Keratinocyte (primary cell): Measurements from ENCODE around the gene TMEM266. TPM values are rescaled to one million over a fixed set of nuclear protein-coding genes. Genes with fewer than 3 reads are reported as not detected.

Source experiments
- DNase-seq: peaks from one replicate; pipeline ENCODE4 v3.0.0-alpha.2; 2011; ENCODE audit warnings: low read depth, missing footprints, low spot score
- FAIRE-seq: peaks from 2 replicates; lab custom pipeline; 2011; peaks lifted over from hg19 to GRCh38; lab: Jason Lieb, UNC
- H2AFZ ChIP-seq: 2 replicates; pipeline ENCODE4 v1.6.0; 2012; ENCODE audit warnings: low read length, control low read depth, inconsistent platforms; ENCODE audit not compliant: control insufficient read depth
- H3K27ac ChIP-seq: 2 replicates; pipeline ENCODE4 v1.5.1; 2011; ENCODE audit warnings: low read length; ENCODE audit not compliant: control insufficient read depth, insufficient read depth
- H3K27me3 ChIP-seq: 3 replicates; pipeline ENCODE4 v1.6.0; 2011; ENCODE audit warnings: low read length; ENCODE audit not compliant: control insufficient read depth, insufficient read depth; ENCODE audit errors: extremely low read depth
- H3K36me3 ChIP-seq, 2 experiments: 2 replicates in 1 of 2; 3 replicates in 1 of 2; pipeline ENCODE4 v1.5.1; 2011; ENCODE audit warnings: low read length in 2 of 2, mild to moderate bottlenecking in 1 of 2; ENCODE audit not compliant: control insufficient read depth in 2 of 2, insufficient read depth in 2 of 2; ENCODE audit errors: extremely low read depth in 1 of 2
- H3K4me1 ChIP-seq: 3 replicates; pipeline ENCODE4 v1.5.1; 2011; ENCODE audit warnings: low read length; ENCODE audit not compliant: control insufficient read depth, insufficient read depth; ENCODE audit errors: extremely low read depth
- H3K4me2 ChIP-seq: 3 replicates; pipeline ENCODE4 v1.6.0; 2011; ENCODE audit warnings: low read depth, low read length; ENCODE audit not compliant: control insufficient read depth, insufficient read depth; ENCODE audit errors: extremely low read depth
- H3K4me3 ChIP-seq, 3 experiments: fragments of 200-600 bp in 1 of 3; sonication (generic) in 1 of 3; 2 replicates in 2 of 3; 3 replicates in 1 of 3; pipeline ENCODE4 v1.5.1; 2011 to 2016; ENCODE audit warnings: low read length in 3 of 3, mild to moderate bottlenecking in 3 of 3, control low read depth in 2 of 3, inconsistent platforms in 1 of 3, low read depth in 1 of 3, mixed read lengths in 1 of 3, mixed run types in 1 of 3, moderate library complexity in 1 of 3; ENCODE audit not compliant: control insufficient read depth in 2 of 3, insufficient read depth in 2 of 3; ENCODE audit errors: extremely low read depth in 1 of 3
- H3K79me2 ChIP-seq: 2 replicates; pipeline ENCODE4 v1.6.0; 2012; ENCODE audit warnings: low read length; ENCODE audit not compliant: control insufficient read depth, insufficient read depth
- H3K9ac ChIP-seq: 3 replicates; pipeline ENCODE4 v1.6.0; 2011; ENCODE audit warnings: low read length; ENCODE audit not compliant: control insufficient read depth, insufficient read depth; ENCODE audit errors: extremely low read depth
- H3K9me1 ChIP-seq: 3 replicates; pipeline ENCODE4 v1.6.0; 2011; ENCODE audit warnings: low read length; ENCODE audit not compliant: control insufficient read depth, insufficient read depth; ENCODE audit errors: extremely low read depth
- H3K9me3 ChIP-seq: 2 replicates; pipeline ENCODE4 v1.5.1; 2012; ENCODE audit warnings: low read depth, low read length; ENCODE audit not compliant: control insufficient read depth
- H4K20me1 ChIP-seq: 3 replicates; pipeline ENCODE4 v1.6.0; 2011; ENCODE audit warnings: low read length; ENCODE audit not compliant: control insufficient read depth, insufficient read depth; ENCODE audit errors: extremely low read depth
- CTCF ChIP-seq, 3 experiments: IDR thresholded peaks in 1 of 3; conservative IDR thresholded peaks in 1 of 3; optimal IDR thresholded peaks in 1 of 3; 2 replicates in 2 of 3; 3 replicates in 1 of 3; pipeline versions ENCODE3 to v1.5.1; 2011; ENCODE audit warnings: low read length in 3 of 3, mild to moderate bottlenecking in 3 of 3, moderate library complexity in 2 of 3, control low read depth in 1 of 3, inconsistent platforms in 1 of 3; ENCODE audit not compliant: insufficient read depth in 2 of 3; ENCODE audit errors: extremely low read depth in 1 of 3
- EZH2 ChIP-seq: IDR thresholded peaks from one replicate; pipeline ENCODE4 v1.6.1; 2012; ENCODE audit warnings: inconsistent platforms, mild to moderate bottlenecking, low read length, moderate library complexity
- dilution Hi-C: fragments of 300-500 bp; cut with MboI; formaldehyde crosslinking; loops from one replicate; pipeline ENCODE4 v1.7.0; 2020; ENCODE audit warnings: low sequenced_read_pairs; ENCODE audit not compliant: extremely low pct_ligation_motif_present
- polyA plus RNA-seq, 5 experiments: library from polyadenylated mRNA; depleted of rRNA in 3 of 5; stranded (reverse) in 3 of 5; stranded (forward) in 1 of 5; unstranded in 1 of 5; fragments of >200 nt; gene quantifications; 1 replicate in 1 of 5; 2 replicates in 3 of 5; 3 replicates in 1 of 5; pipeline versions ENCODE4 v1.2.1 to v1.2.3, GENCODE V29; 2011 to 2012; ENCODE audit warnings: missing spikeins in 2 of 5, low read depth in 1 of 5, low replicate concordance in 1 of 5

TMEM266 gene
- polyA plus RNA-seq, 1 donor (not counting 4 experiments of a cell fraction or from before 2014, with no cell fraction given), result 0.03 TPM

GRCh38 chr15:76192715-76193114, 132.9 kb downstream of the TMEM266 start:
- Histone ChIP-seq H3K4me3 (no peak overlapping the region), H4K20me1 (peaks cover 6% of the 10 kb centered on the region), H3K4me1 (peaks cover 25% of the 10 kb centered on the region), H3K4me2 (no peak overlapping the region), H3K27me3 (peaks cover 5% of the 10 kb centered on the region), H3K9me3 (no peaks in the 10 kb centered on the region), H2AFZ (no peak overlapping the region), H3K9me1 (no peaks in the 10 kb centered on the region), H3K27ac (no peak overlapping the region), H3K36me3 (no peaks in the 10 kb centered on the region), H3K9ac (no peak overlapping the region), H3K79me2 (no peaks in the 10 kb centered on the region)
- no peak for TF ChIP-seq CTCF (optimal IDR thresholded peaks at IDR 0.05 in 1 of 3, IDR thresholded peaks at IDR 0.05 in 1 of 3, conservative IDR thresholded peaks at IDR 0.05 in 1 of 3; ENCODE audit: extremely low read depth in 1 of 3, insufficient read depth in 2 of 3, low read length in 3 of 3)
- no peak for TF ChIP-seq EZH2
- DNase-seq (no peak), FAIRE-seq (no peak)
- dilution Hi-C loops, result no loop called here

GRCh38 chr15:76193934-76194333, 134.1 kb downstream of the TMEM266 start:
- Histone ChIP-seq H3K4me3 (no peak overlapping the region), H3K36me3 (no peaks in the 10 kb centered on the region), H3K9ac (no peak overlapping the region), H4K20me1 (peaks cover 6% of the 10 kb centered on the region), H3K9me3 (no peaks in the 10 kb centered on the region), H3K27ac (no peak overlapping the region), H3K4me2 (no peak overlapping the region), H3K79me2 (no peaks in the 10 kb centered on the region), H3K4me1 (peaks cover 37% of the 10 kb centered on the region), H3K27me3 (peaks cover 5% of the 10 kb centered on the region), H2AFZ (no peak overlapping the region), H3K9me1 (no peaks in the 10 kb centered on the region)
- FAIRE-seq (peak; percentile 5), DNase-seq (no peak)
- TF ChIP-seq CTCF (optimal IDR thresholded peaks at IDR 0.05 in 1 of 3, IDR thresholded peaks at IDR 0.05 in 1 of 3, conservative IDR thresholded peaks at IDR 0.05 in 1 of 3; ENCODE audit: extremely low read depth in 1 of 3, insufficient read depth in 2 of 3, low read length in 3 of 3) (no peak), EZH2 (no peak)
- dilution Hi-C loops, result no loop called here
